Uterus (tissue), 2 donors: ENCODE results near the gene DNAH7.

ENCODE experiments used
- CTCF ChIP-seq, 4 experiments: fragments of 200-600 bp in 2 of 4; fragments of 450-650 bp in 2 of 4; sonication (generic) in 2 of 4; IDR thresholded peaks; one replicate each; pipeline ENCODE4 v1.5.1; 2016 to 2019; ENCODE audit warnings: antibody characterized with exemption in 4 of 4, mild to moderate bottlenecking in 2 of 4, moderate library complexity in 1 of 4
- POLR2A ChIP-seq, 2 donors: fragments of 450-650 bp; IDR thresholded peaks; one replicate each; pipeline ENCODE4 v1.6.1; 2016; ENCODE audit warnings: antibody characterized with exemption in 2 of 2, mild to moderate bottlenecking in 1 of 2, moderate library complexity in 1 of 2

GRCh38 chr2:195700480-195700879 lies 368.2 kb downstream of the DNAH7 start:
- TF ChIP-seq POLR2A (IDR thresholded peaks at IDR 0.05) (no peak), CTCF (IDR thresholded peaks at IDR 0.05) (no peak)
